ENCODE data around the gene PNMA6E.

GRCh38 chrX:153395613-153396319, 5.4 kb downstream of the PNMA6E start:
- TF ChIP-seq CTCF (IDR thresholded peaks at IDR 0.05), result no peak
- TF ChIP-seq POLR2A (IDR thresholded peaks at IDR 0.05), result no peak

All from adrenal gland (tissue), 5 donors.